PFSK-1 (cell line): ENCODE data around the gene CCNI.

Source experiments
- POLR2AphosphoS5 ChIP-seq: IDR thresholded peaks from 2 replicates; pipeline ENCODE4 v1.6.1; 2012; ENCODE audit warnings: low read depth, mild to moderate bottlenecking, control low read depth, low read length, moderate library complexity
- SIN3A ChIP-seq: IDR thresholded peaks from 2 replicates; pipeline ENCODE4 v1.6.1; 2012; ENCODE audit warnings: mild to moderate bottlenecking, low read length, moderate library complexity, borderline replicate concordance; ENCODE audit not compliant: insufficient read depth
- TAF1 ChIP-seq: IDR thresholded peaks from 2 replicates; pipeline ENCODE4 v1.6.1; 2012; ENCODE audit warnings: low read length, control low read depth, borderline replicate concordance; ENCODE audit not compliant: insufficient read depth

DNA sequence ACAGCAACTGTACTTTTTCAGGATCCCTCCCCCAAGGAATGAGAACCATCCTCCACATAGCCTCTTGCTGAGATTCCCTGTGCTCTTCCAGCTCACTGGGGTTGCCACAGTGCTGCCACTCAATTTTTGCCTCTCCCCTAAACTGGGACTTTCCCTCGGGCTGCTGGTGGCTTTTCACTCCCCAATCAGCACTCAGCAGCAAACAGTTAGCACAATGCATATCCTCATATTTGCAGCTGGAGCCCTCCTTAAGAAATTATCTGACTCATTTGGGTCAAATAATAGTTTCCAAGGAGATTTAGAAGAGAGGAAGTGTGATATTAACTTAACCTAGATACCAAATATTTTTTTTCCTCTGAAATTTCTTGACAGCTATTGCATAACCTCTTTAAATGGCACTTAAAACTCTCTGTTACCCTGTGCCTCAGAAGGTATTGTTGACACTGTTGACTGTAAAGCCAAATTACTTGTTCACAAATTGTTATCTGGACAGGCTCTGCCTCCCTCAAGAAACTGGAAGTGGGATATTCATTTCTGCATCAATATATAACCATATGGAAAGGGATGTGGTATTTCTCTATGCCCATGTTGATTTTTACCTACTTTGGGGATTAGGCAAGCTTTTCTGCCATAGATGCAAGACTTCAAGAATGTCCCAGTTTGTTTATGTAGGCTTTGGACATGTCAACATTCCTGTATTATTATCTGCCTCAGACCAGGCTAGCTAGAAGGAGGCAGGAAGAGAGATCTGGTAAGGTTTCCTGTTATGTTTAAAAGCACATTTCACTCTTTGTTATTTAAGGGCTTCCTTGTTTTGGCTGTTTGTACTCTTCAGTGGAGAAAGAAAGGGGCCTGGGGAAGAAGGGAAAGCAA, 68.2 kb downstream of the CCNI start:
- no peak for TF ChIP-seq POLR2AphosphoS5
- TF ChIP-seq TAF1: no peak
- no peak; the same call in 1 of the 2 replicates for TF ChIP-seq SIN3A
